HG02938 (cell line): Measurements from ENCODE around the gene FTL.

Experiments
- ATAC-seq: cut with Tn5 transposase; IDR thresholded peaks from one replicate; pipeline ENCODE4 v1.9.1; 2021; ENCODE audit warnings: mild to moderate bottlenecking, moderate library complexity; ENCODE audit not compliant: unreplicated experiment

Gene FTL

GRCh38 chr19:48945415-48945814 is 19.7 kb upstream of the FTL start:
- no peak for ATAC-seq

- no peak for ATAC-seq
These were observed 19.3 kb upstream of the FTL start for GRCh38 chr19:48945817-48946216.

GRCh38 chr19:48946463-48947257 is 18.4 kb upstream of the FTL start:
- ATAC-seq: no peak

GRCh38 chr19:48947258-48947542 is 17.9 kb upstream of the FTL start:
- no peak for ATAC-seq

- no peak for ATAC-seq
These were observed 14.9 kb upstream of the FTL start for GRCh38 chr19:48950159-48950558.

- ATAC-seq: no peak
These were observed 14.1 kb upstream of the FTL start for GRCh38 chr19:48950830-48951519.

GRCh38 chr19:48953141-48953540 is 12.0 kb upstream of the FTL start:
- no peak for ATAC-seq

- no peak for ATAC-seq
These were observed 11.0 kb upstream of the FTL start for GRCh38 chr19:48953990-48954594.

- ATAC-seq: peak; percentile 75
These were observed 10.4 kb upstream of the FTL start, which contains the start of gene BAX for GRCh38 chr19:48954595-48955307. Gene BAX, plus strand, starts transcription at chr19:48954875. Its CDS starts 54 bp downstream, at chr19:48954929.

GRCh38 chr19:48955308-48955958 is 9.7 kb upstream of the FTL start:
- no peak for ATAC-seq

GRCh38 chr19:48958006-48958405 is 7.1 kb upstream of the FTL start:
- ATAC-seq: no peak

- no peak for ATAC-seq
These were observed 5.5 kb upstream of the FTL start for GRCh38 chr19:48959341-48960239.

GRCh38 chr19:48961051-48961649 is 4.0 kb upstream of the FTL start:
- no peak for ATAC-seq

GRCh38 chr19:48961673-48962028 is 3.5 kb upstream of the FTL start:
- ATAC-seq: no peak

GRCh38 chr19:48962029-48962848 is 2.9 kb upstream of the FTL start:
- peak; percentile 25 for ATAC-seq

- no peak for ATAC-seq
These were observed 2.3 kb upstream of the FTL start for GRCh38 chr19:48962849-48963165.

GRCh38 chr19:48963371-48964204 is 1.5 kb upstream of the FTL start:
- no peak for ATAC-seq
